HEK293T (cell line): ENCODE results near the gene ZNF32.

Experiments used
- ELF4 ChIP-seq: fragments of 450-650 bp; IDR thresholded peaks from 2 replicates; pipeline ENCODE4 v1.6.1; 2017; ENCODE audit warnings: antibody characterized with exemption
- FOXK2 ChIP-seq: fragments of 450-650 bp; IDR thresholded peaks from 2 replicates; pipeline ENCODE4 v1.6.1; 2016; ENCODE audit warnings: mild to moderate bottlenecking
- HDGF ChIP-seq: fragments of 450-650 bp; IDR thresholded peaks from 2 replicates; pipeline ENCODE4 v1.6.1; 2017; ENCODE audit warnings: antibody characterized with exemption, borderline replicate concordance
- SP1 ChIP-seq: fragments of 450-650 bp; IDR thresholded peaks from 2 replicates; pipeline ENCODE4 v1.6.1; 2017
- TF ChIP-seq, protein P1 (sequence below): fragments of 450-650 bp; IDR thresholded peaks from 2 replicates; pipeline ENCODE4 v1.6.1; 2016

DNA sequence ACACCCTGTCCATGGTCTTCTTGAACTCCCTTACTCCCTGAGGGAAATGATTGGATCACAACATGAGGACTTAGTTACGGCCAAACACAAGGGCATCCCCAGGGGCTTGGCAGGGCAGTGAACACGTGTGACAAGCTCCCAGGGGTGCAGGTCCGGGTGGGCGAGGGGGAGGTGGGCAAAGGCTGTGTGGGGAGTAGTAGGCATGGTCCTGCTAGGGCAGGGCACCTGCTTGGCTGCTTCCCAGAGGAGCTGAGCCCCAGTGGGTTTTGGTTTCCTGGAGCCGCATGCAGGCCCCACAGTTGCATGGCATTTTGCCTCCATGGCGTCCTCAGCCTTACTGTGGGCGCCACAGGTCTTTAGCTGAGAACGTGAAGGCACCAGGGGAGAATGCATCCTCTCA, 46.6 kb upstream of the ZNF32 start:
- TF ChIP-seq, protein P1, sequence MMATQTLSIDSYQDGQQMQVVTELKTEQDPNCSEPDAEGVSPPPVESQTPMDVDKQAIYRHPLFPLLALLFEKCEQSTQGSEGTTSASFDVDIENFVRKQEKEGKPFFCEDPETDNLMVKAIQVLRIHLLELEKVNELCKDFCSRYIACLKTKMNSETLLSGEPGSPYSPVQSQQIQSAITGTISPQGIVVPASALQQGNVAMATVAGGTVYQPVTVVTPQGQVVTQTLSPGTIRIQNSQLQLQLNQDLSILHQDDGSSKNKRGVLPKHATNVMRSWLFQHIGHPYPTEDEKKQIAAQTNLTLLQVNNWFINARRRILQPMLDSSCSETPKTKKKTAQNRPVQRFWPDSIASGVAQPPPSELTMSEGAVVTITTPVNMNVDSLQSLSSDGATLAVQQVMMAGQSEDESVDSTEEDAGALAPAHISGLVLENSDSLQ, result no peak
- TF ChIP-seq SP1, result no peak
- TF ChIP-seq HDGF, result no peak
- no peak for TF ChIP-seq ELF4
- no peak for TF ChIP-seq FOXK2
